GM23248 (cell line): ENCODE measurements around the gene SLC25A21. TPM values are rescaled to one million over a fixed set of nuclear protein-coding genes. Genes with fewer than 3 reads are reported as not detected.

Experiments
- DNase-seq: peaks from one replicate; pipeline ENCODE4 v3.0.0-alpha.2; 2015
- H2AFZ ChIP-seq: fragments of 200-600 bp; sonication (generic); 2 replicates; pipeline ENCODE4 v1.6.1; 2016; ENCODE audit warnings: antibody characterized with exemption
- H3F3A ChIP-seq: fragments of 200-600 bp; sonication (generic); 2 replicates; pipeline ENCODE4 v1.6.1; 2016; ENCODE audit warnings: mild to moderate bottlenecking, antibody characterized with exemption, mixed run types; ENCODE audit not compliant: insufficient read depth
- H3K27ac ChIP-seq: fragments of 200-600 bp; sonication (generic); 2 replicates; pipeline ENCODE4 v1.5.1; 2016; ENCODE audit warnings: mild to moderate bottlenecking
- H3K27me3 ChIP-seq: fragments of 200-600 bp; sonication (generic); replicated peaks from 2 replicates; pipeline ENCODE4 v1.6.1; 2016; ENCODE audit warnings: mild to moderate bottlenecking; ENCODE audit not compliant: insufficient read depth
- H3K36me3 ChIP-seq: fragments of 200-600 bp; sonication (generic); 2 replicates; pipeline ENCODE4 v1.6.1; 2016; ENCODE audit warnings: low read depth, mild to moderate bottlenecking
- H3K4me1 ChIP-seq: fragments of 200-600 bp; sonication (generic); 2 replicates; pipeline ENCODE4 v1.6.1; 2016; ENCODE audit warnings: mild to moderate bottlenecking; ENCODE audit not compliant: insufficient read depth
- H3K4me2 ChIP-seq: fragments of 200-600 bp; sonication (generic); one replicate; pipeline ENCODE4 v1.6.1; 2016; ENCODE audit warnings: mild to moderate bottlenecking; ENCODE audit not compliant: unreplicated experiment
- H3K4me3 ChIP-seq: fragments of 200-600 bp; sonication (generic); 2 replicates; pipeline ENCODE4 v1.5.1; 2016; ENCODE audit warnings: mild to moderate bottlenecking
- H3K79me2 ChIP-seq: fragments of 200-600 bp; sonication (generic); 2 replicates; pipeline ENCODE4 v1.6.1; 2016; ENCODE audit warnings: mild to moderate bottlenecking; ENCODE audit not compliant: insufficient read depth
- H3K9ac ChIP-seq: fragments of 200-600 bp; sonication (generic); 2 replicates; pipeline ENCODE4 v1.6.1; 2016; ENCODE audit warnings: mild to moderate bottlenecking
- H3K9me2 ChIP-seq: fragments of 200-600 bp; sonication (generic); 2 replicates; pipeline ENCODE4 v1.6.1; 2016; ENCODE audit warnings: mixed run types, mild to moderate bottlenecking, moderate library complexity; ENCODE audit not compliant: insufficient read depth
- H3K9me3 ChIP-seq: fragments of 200-600 bp; sonication (generic); one replicate; pipeline ENCODE4 v1.6.1; 2017; ENCODE audit warnings: low read depth
- H4K20me1 ChIP-seq: fragments of 200-600 bp; sonication (generic); 2 replicates; pipeline ENCODE4 v1.6.0; 2016; ENCODE audit not compliant: insufficient read depth
- EZH2 ChIP-seq: fragments of 200-600 bp; sonication (generic); IDR thresholded peaks from 2 replicates; pipeline ENCODE4 v1.6.1; 2018; ENCODE audit warnings: antibody characterized with exemption, mild to moderate bottlenecking; ENCODE audit not compliant: insufficient read depth, poor library complexity, severe bottlenecking
- EZH2phosphoT487 ChIP-seq: fragments of 200-600 bp; sonication (generic); IDR thresholded peaks from 2 replicates; pipeline ENCODE4 v1.6.1; 2018; ENCODE audit warnings: antibody characterized with exemption, moderate library complexity, mild to moderate bottlenecking, low read depth; ENCODE audit not compliant: insufficient read depth
- WGBS, 2 experiments: methylation state at CpG; one replicate each; pipeline ENCODE4 v1.1.6; 2015 to 2017; ENCODE audit warnings: low lambda C conversion rate in 2 of 2, low coverage in 1 of 2; ENCODE audit errors: missing lambda C conversion rate in 2 of 2; 5-methylcytosine and 5-hydroxymethylcytosine counted together
- in situ Hi-C: fragments of 300-500 bp; cut with MboI; formaldehyde crosslinking; loops from 2 replicates; pipeline ENCODE4 v1.15.0; 2020
- polyA plus RNA-seq: library from polyadenylated mRNA; unstranded; fragments of >200 nt; fragmentation: Nextera tagmentation; extraction: Ambion mirVana; gene quantifications from 2 replicates; pipeline ENCODE4 v1.2.1, GENCODE V29; 2016
- total RNA-seq: library from RNA; depleted of rRNA; stranded (reverse); fragments of >200 nt; shearing (Covaris generic); gene quantifications from 2 replicates; pipeline ENCODE4 v1.2.3, GENCODE V29; 2014

SLC25A21 gene
- total and polyA plus RNA-seq, 2 experiments from 2014 or later, result 0.26 TPM; not detected in 1

- in situ Hi-C loops, result loop anchor here (25.0 kb wide), 1 partner anchor 270 kb away; no protein-coding TSS in a partner anchor
- Histone ChIP-seq H3K4me3 (no peak overlapping the region), H3K27me3 (peaks cover 27% of the 10 kb centered on the region)
Observed at GRCh38 chr14:36667679-36668078, 504.7 kb downstream of the SLC25A21 start.

GRCh38 chr14:36666416-36667206, 505.8 kb downstream of the SLC25A21 start:
- H3K4me1 ChIP-seq, result no peaks in the 10 kb centered on the region; the same call in 1 of the 2 replicates
- H4K20me1 ChIP-seq, result no peaks in the 10 kb centered on the region
- no peak overlapping the region for H2AFZ ChIP-seq
- in situ Hi-C loops, result loop anchor here (25.0 kb wide), 1 partner anchor 271 kb away; no protein-coding TSS in a partner anchor
- H3K9ac ChIP-seq, result no peak overlapping the region
- H3K27me3 ChIP-seq, result peaks cover 27% of the 10 kb centered on the region
- no peaks in the 10 kb centered on the region for H3K9me2 ChIP-seq
- no peak overlapping the region for H3K4me3 ChIP-seq
- no peak overlapping the region for H3K4me2 ChIP-seq
- no peak for TF ChIP-seq EZH2
- no peak for TF ChIP-seq EZH2phosphoT487
- H3K27ac ChIP-seq, result no peak overlapping the region
- H3K9me3 ChIP-seq, result no peaks in the 10 kb centered on the region
- no peaks in the 10 kb centered on the region for H3K79me2 ChIP-seq
- DNase-seq, result no peak
- no peaks in the 10 kb centered on the region for H3K36me3 ChIP-seq
- no peaks in the 10 kb centered on the region; the same call in 1 of the 2 replicates for H3F3A ChIP-seq
- 57 to 59% methylated on average over 53 to 67 of the region's 68 CpGs for WGBS, 2 experiments

More at GRCh38 chr14:36667679-36668078, 504.7 kb downstream of the SLC25A21 start:
- Histone ChIP-seq H3K9me2 (no peaks in the 10 kb centered on the region), H3K4me1 (no peaks in the 10 kb centered on the region; the same call in 1 of the 2 replicates), H3K4me2 (no peak overlapping the region), H2AFZ (no peak overlapping the region), H3K9ac (no peak overlapping the region), H4K20me1 (no peaks in the 10 kb centered on the region), H3K79me2 (no peaks in the 10 kb centered on the region), H3K36me3 (no peaks in the 10 kb centered on the region), H3K27ac (no peak overlapping the region), H3K9me3 (no peaks in the 10 kb centered on the region), H3F3A (no peaks in the 10 kb centered on the region; the same call in 1 of the 2 replicates)
- no peak for TF ChIP-seq EZH2
- TF ChIP-seq EZH2phosphoT487, result no peak
- 54 to 62% methylated on average over 4 of the region's 4 CpGs for WGBS, 2 experiments
- DNase-seq, result no peak

GRCh38 chr14:36665887-36666415, 506.5 kb downstream of the SLC25A21 start:
- H3K4me2 ChIP-seq, result no peak overlapping the region
- no peaks in the 10 kb centered on the region; the same call in 1 of the 2 replicates for H3F3A ChIP-seq
- in situ Hi-C loops, result loop anchor here (25.0 kb wide), 1 partner anchor 271 kb away; no protein-coding TSS in a partner anchor
- no peaks in the 10 kb centered on the region for H4K20me1 ChIP-seq
- no peaks in the 10 kb centered on the region for H3K9me2 ChIP-seq
- H3K27ac ChIP-seq, result no peak overlapping the region
- H3K4me3 ChIP-seq, result no peak overlapping the region
- H3K36me3 ChIP-seq, result no peaks in the 10 kb centered on the region
- H3K79me2 ChIP-seq, result no peaks in the 10 kb centered on the region
- 76 to 78% methylated on average over 13 to 18 of the region's 18 CpGs for WGBS, 2 experiments
- H3K4me1 ChIP-seq, result no peaks in the 10 kb centered on the region; the same call in 1 of the 2 replicates
- no peak for DNase-seq
- H3K9me3 ChIP-seq, result no peaks in the 10 kb centered on the region
- no peak overlapping the region for H2AFZ ChIP-seq
- peaks cover 28% of the 10 kb centered on the region for H3K27me3 ChIP-seq
- TF ChIP-seq EZH2phosphoT487, result no peak
- TF ChIP-seq EZH2, result no peak
- no peak overlapping the region for H3K9ac ChIP-seq

GRCh38 chr14:36664322-36665193, 507.8 kb downstream of the SLC25A21 start:
- DNase-seq, result no peak
- Histone ChIP-seq H3K9ac (no peak overlapping the region), H3F3A (no peaks in the 10 kb centered on the region; the same call in 1 of the 2 replicates), H3K27me3 (peaks cover 42% of the 10 kb centered on the region), H3K79me2 (no peaks in the 10 kb centered on the region), H3K4me3 (no peak overlapping the region), H3K4me2 (no peak overlapping the region), H3K36me3 (no peaks in the 10 kb centered on the region), H4K20me1 (no peaks in the 10 kb centered on the region), H3K4me1 (no peaks in the 10 kb centered on the region; the same call in 1 of the 2 replicates), H2AFZ (peak overlapping the region; percentile 90; the same call in 1 of the 2 replicates), H3K9me3 (no peaks in the 10 kb centered on the region), H3K27ac (no peak overlapping the region), H3K9me2 (no peaks in the 10 kb centered on the region)
- TF ChIP-seq EZH2, result peak; percentile 27
- TF ChIP-seq EZH2phosphoT487, result no peak
- in situ Hi-C loops, result loop anchor here (25.0 kb wide), 1 partner anchor 273 kb away; no protein-coding TSS in a partner anchor
- 59% methylated on average over 9 of the region's 9 CpGs for WGBS, 2 experiments
